Activated CD4-positive, alpha-beta T cell treated with anti-CD3 and anti-CD28 coated beads, Interleukin-2, amount 10 ng/mL, durations not matched to agents 24 days and 14 days (primary cell): ENCODE measurements around the gene ABCC8. TPM values are rescaled to one million over a fixed set of nuclear protein-coding genes. Genes with fewer than 3 reads are reported as not detected.

Experiments
- DNase-seq: peaks from one replicate; pipeline ENCODE4 v3.0.0; 2022
- H3K27ac Mint-ChIP-seq: one replicate; pipeline ENCODE4 v1.8.0; 2022; ENCODE audit warnings: mild to moderate bottlenecking, mixed read lengths
- H3K27me3 Mint-ChIP-seq: one replicate; pipeline ENCODE4 v1.8.0; 2022; ENCODE audit warnings: mixed read lengths
- H3K36me3 Mint-ChIP-seq: one replicate; pipeline ENCODE4 v1.8.0; 2022; ENCODE audit warnings: low read depth, mild to moderate bottlenecking, mixed read lengths
- H3K4me1 Mint-ChIP-seq: one replicate; pipeline ENCODE4 v1.8.0; 2021; ENCODE audit warnings: mixed read lengths
- H3K4me3 Mint-ChIP-seq: one replicate; pipeline ENCODE4 v1.8.0; 2022; ENCODE audit warnings: mild to moderate bottlenecking, moderate library complexity, mixed read lengths
- H3K9me3 Mint-ChIP-seq: one replicate; pipeline ENCODE4 v1.8.0; 2021; ENCODE audit warnings: mixed read lengths
- intact Hi-C: fragments of 100-400 bp; cut with micrococcal nuclease; formaldehyde crosslinking; loops from one replicate; pipeline ENCODE4 v1.15.1; 2023
- total RNA-seq: library from RNA; stranded (reverse); gene quantifications from 2 replicates; pipeline ENCODE4 v1.2.3, GENCODE V29; 2022

ABCC8 gene
- total RNA-seq, 1 donor from 2014 or later = not detected

DNA sequence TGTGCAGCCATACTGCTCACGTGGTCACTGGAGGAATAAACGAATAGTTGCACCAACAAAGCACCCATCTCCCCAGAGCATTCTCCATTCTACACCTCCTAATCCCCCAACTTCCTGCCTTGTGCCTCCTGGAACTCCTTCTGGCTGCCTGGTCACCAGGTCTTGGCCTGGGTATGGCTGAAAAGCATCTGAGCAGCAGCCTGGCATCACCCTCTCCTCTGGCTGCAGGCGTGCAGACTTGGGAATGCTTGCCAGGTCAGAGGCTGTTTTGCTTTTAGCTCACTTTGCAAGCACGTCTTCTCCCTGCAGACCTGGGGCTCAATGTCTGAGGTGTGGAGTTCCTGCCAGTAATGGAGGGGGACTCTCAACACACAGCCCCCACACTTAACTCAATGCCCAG lies 54.9 kb downstream of the ABCC8 start:
- Mint-ChIP-seq H3K9me3 (no peaks in the 10 kb centered on the region), H3K4me1 (peaks cover 12% of the 10 kb centered on the region), H3K36me3 (no peaks in the 10 kb centered on the region), H3K4me3 (no peak overlapping the region), H3K27me3 (peaks cover 47% of the 10 kb centered on the region), H3K27ac (no peak overlapping the region)
- DNase-seq = no peak
- intact Hi-C loops = no loop called here

DNA sequence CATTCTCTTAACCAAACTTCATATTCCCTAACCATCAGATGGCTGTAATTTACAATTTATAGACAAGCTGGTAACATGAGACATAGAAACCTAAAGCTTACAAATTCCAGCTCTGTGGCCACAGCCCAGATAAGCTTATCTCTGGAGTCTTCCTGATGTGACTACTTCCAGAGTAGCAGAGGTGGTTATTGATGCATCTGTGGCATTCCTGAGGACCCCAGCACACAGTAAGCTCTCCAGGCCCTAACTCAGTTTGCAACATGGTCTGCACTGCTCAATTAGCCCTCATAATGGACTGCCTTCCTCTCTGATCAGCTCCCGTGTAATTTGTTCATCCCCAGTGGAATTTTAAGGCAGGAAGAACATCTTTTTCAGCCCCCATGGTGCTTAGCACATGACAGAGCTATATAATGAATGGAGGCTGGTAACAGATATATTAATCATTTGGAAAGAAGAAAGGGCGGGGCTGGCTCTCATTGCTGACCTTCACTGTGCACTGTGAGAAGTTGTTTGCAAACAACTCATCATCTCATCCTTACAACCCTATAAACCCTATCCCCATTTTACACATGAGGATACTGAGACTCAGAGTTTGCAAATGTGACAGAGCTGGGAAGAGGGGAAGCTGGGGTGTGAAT lies 58.1 kb downstream of the ABCC8 start:
- DNase-seq = no peak
- H3K27me3 Mint-ChIP-seq = peaks cover 53% of the 10 kb centered on the region
- no peak overlapping the region for H3K4me3 Mint-ChIP-seq
- intact Hi-C loops = no loop called here
- no peaks in the 10 kb centered on the region for H3K9me3 Mint-ChIP-seq
- H3K27ac Mint-ChIP-seq = no peak overlapping the region
- peaks cover 27% of the 10 kb centered on the region for H3K4me1 Mint-ChIP-seq
- H3K36me3 Mint-ChIP-seq = no peaks in the 10 kb centered on the region

DNA sequence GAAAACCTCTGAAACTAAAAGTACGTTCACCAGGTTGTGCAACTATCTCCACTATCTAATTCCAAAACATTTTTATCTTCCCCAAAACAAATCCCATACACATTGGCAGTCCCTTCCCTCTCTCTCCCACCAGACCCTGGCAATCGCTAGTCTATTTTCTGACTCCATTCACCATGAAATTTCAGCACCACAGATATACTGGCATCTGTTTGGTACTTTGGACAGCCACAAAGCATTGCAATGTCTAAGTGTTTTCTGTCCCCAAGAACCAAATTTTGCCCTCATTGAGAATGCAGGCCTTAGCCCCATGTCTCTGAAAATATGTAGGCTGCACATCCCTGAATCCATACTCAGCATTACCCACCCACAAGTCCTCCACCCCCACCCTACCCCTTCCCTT lies 60.2 kb downstream of the ABCC8 start:
- Mint-ChIP-seq H3K4me3 (no peak overlapping the region), H3K36me3 (no peaks in the 10 kb centered on the region), H3K27ac (no peak overlapping the region), H3K4me1 (peaks cover 31% of the 10 kb centered on the region), H3K9me3 (no peaks in the 10 kb centered on the region), H3K27me3 (peaks cover 41% of the 10 kb centered on the region)
- DNase-seq = no peak
- intact Hi-C loops = no loop called here

DNA sequence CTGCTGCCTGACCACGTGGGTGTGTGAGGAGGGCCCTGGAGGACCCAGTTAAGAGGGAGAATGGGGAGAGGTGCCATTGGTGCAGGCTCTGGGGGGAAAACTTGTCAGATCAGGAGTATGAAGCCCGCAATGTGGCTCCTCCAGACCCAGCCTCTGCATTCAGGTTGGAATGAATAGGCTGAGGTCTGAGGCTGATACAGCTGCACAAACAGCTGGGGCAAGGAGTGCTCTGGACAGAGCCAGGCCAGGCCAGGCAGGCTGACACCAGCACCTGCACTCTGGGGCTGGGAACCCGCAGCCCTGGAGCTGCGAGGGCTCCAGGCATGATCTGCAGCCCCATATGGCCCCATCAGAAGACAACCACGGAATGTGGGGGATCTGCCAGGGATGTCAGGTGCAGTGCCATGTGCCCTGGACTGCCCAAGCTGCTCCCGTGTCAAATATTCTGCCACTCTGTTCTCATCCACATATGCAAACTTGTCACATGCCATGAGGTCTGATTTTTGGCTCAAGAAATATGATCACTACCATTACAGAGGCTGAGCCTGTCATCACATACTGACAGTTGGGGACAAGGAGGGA lies 61.0 kb downstream of the ABCC8 start:
- intact Hi-C loops = no loop called here
- Mint-ChIP-seq H3K27ac (no peak overlapping the region), H3K27me3 (peaks cover 37% of the 10 kb centered on the region), H3K9me3 (no peaks in the 10 kb centered on the region), H3K4me3 (no peak overlapping the region), H3K4me1 (peaks cover 31% of the 10 kb centered on the region), H3K36me3 (no peaks in the 10 kb centered on the region)
- no peak for DNase-seq

DNA sequence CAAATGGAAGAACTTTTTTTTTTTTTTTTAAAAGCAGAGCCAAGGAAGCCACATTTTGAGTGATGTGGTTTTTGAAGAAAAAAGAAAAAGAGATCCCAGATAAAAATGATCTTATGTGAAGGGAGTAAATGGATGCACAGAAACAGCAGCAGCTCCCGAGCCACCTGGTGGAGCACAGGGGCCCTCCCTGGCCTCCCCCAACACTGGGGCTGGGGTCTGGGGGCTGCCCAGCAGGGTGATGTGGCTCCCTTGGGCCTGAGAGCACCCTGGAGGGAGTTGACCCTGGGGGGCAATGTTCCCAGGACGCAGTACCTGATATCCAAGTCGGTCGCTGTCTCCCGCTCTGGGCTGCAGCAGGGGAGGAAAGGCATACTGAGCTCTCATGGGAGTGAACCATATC lies 61.7 kb downstream of the ABCC8 start:
- no peaks in the 10 kb centered on the region for H3K36me3 Mint-ChIP-seq

DNA sequence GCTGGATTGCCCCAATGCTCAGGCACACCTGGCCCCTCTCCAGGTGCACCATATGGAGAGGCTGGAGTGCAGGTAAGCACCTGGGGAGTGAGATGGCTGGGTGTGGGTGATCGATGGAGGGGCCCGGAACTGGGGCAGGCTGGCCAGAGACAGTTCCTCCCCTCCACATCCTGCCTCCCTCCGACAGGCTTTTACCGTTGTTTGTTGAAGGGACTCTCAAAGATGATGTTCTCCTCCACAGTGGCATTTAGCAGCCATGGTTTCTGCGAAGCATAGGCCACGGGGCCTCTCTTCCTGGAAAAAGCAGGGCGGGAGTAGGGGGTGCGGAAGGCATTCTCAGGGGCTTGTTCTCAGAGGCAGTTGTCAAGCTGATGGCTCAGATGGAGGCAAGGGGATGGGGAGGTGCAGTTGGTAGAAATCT lies 62.3 kb downstream of the ABCC8 start:
- Mint-ChIP-seq H3K4me1 (peaks cover 31% of the 10 kb centered on the region), H3K9me3 (no peaks in the 10 kb centered on the region), H3K27ac (peak overlapping the region; percentile 76), H3K36me3 (no peaks in the 10 kb centered on the region), H3K27me3 (peaks cover 31% of the 10 kb centered on the region), H3K4me3 (peak overlapping the region; percentile 41)
- intact Hi-C loops = no loop called here
- DNase-seq = peak; percentile 75

More for the DNA sequence above, 61.7 kb downstream of the ABCC8 start:
- Mint-ChIP-seq H3K27ac (no peak overlapping the region), H3K4me3 (no peak overlapping the region), H3K4me1 (peaks cover 31% of the 10 kb centered on the region), H3K27me3 (peaks cover 37% of the 10 kb centered on the region), H3K9me3 (no peaks in the 10 kb centered on the region)
- no peak for DNase-seq
- intact Hi-C loops = no loop called here

DNA sequence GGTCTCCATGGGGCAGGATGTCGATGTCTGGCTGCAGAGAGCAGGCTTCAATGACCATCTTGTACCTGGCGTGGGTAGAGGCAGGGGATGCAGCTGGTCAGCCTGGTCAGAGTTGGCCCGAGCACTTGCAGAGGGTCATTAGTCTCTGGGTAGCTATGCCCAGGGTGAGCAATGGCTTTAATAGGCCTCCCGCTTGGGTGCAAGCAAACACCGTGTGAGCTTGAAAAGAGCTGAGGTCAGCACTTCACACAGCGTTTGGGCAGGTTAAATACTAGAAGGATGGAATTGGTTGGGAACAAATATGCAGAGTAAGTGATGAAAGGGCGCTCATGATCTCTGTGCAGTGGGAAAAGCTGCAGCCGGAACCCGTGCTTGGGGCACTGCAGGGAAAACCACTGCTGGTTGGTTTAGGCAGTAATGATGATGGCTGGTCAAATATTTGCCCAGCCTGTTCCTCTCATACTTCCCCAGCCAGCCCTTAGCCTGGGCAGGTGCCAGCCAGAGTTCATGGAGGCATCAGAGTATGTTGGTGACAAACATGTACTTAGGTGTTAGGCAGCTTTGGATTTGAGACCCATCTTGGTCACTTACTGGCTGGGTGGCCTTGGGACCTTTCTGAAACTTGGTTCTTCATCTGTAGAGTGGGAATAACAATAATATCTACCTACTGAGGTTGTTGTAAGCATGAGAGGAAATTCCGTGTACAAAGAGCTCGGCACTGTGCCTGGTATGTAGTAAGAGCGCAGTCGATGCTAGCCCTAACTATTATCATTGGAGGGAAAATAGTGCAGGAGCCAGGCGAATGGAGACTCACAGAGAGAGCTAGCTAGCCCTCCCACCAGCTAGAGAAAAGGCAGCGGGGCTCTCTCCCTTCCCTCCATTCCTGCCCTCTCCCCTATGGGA lies 63.0 kb downstream of the ABCC8 start:
- Mint-ChIP-seq H3K9me3 (no peaks in the 10 kb centered on the region), H3K4me1 (peaks cover 31% of the 10 kb centered on the region), H3K27ac (no peak overlapping the region), H3K36me3 (no peaks in the 10 kb centered on the region), H3K4me3 (peak overlapping the region; percentile 41), H3K27me3 (peaks cover 26% of the 10 kb centered on the region)
- intact Hi-C loops = no loop called here
- no peak for DNase-seq

DNA sequence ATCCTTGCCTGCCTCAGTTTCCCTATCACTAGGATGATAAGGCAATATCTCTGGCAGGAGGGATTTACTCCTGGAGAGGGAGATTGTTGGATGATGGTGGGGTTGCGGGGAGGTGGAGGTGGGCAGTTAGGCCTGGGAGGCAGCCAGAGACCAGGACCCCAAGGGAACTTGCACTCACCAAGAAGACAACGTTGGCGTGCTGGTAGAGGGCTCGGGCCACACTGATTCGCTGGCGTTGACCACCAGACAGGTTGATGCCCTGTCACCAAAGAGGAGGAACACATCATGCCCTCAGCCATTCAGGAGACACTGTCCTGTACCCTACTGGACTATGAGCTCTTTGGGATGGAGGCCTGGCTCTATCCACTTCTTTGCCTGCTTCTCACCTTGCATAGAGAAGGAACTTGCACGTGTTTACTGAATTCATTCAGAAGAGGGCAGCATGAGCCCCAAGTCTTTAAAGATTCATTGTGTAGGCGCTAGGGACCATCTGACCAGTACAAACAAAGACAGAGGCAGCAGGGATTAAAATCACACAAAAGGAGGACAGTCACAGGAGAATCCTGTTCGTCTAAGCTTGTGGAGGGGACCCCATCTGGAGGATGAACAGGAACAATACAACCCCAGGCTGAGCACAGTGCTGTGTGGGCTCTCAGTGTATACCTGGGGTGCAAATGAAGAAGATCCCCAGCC lies 64.0 kb downstream of the ABCC8 start:
- H3K27ac Mint-ChIP-seq = no peak overlapping the region
- no peak for DNase-seq
- no peaks in the 10 kb centered on the region for H3K36me3 Mint-ChIP-seq
- no peak overlapping the region for H3K4me3 Mint-ChIP-seq
- intact Hi-C loops = no loop called here
- H3K4me1 Mint-ChIP-seq = peaks cover 31% of the 10 kb centered on the region
- H3K27me3 Mint-ChIP-seq = peaks cover 19% of the 10 kb centered on the region
- no peaks in the 10 kb centered on the region for H3K9me3 Mint-ChIP-seq

DNA sequence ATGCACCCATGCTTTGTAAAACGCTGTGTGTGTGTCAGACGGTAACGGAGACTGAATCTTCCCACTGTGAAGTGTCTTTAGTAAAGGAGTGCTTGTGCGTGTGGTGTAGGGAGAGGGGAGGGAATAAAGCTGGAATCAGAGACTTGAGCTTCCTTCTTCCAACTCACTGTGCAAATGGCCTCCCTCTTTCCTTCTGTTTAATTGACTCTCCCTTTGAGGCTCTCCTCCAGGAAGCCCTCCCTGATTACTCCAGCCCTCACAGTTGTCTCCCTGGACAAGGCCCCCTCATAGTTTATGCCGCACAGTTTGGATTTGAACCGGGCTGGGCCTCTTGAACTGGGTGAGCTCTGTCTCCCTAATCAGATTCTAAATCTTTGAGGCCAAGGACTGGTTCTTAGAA lies 65.2 kb downstream of the ABCC8 start:
- no peaks in the 10 kb centered on the region for H3K36me3 Mint-ChIP-seq
- intact Hi-C loops = no loop called here
- no peak for DNase-seq
- peaks cover 11% of the 10 kb centered on the region for H3K27me3 Mint-ChIP-seq
- H3K4me1 Mint-ChIP-seq = peaks cover 29% of the 10 kb centered on the region
- H3K9me3 Mint-ChIP-seq = no peaks in the 10 kb centered on the region
- no peak overlapping the region for H3K27ac Mint-ChIP-seq
- no peak overlapping the region for H3K4me3 Mint-ChIP-seq

DNA sequence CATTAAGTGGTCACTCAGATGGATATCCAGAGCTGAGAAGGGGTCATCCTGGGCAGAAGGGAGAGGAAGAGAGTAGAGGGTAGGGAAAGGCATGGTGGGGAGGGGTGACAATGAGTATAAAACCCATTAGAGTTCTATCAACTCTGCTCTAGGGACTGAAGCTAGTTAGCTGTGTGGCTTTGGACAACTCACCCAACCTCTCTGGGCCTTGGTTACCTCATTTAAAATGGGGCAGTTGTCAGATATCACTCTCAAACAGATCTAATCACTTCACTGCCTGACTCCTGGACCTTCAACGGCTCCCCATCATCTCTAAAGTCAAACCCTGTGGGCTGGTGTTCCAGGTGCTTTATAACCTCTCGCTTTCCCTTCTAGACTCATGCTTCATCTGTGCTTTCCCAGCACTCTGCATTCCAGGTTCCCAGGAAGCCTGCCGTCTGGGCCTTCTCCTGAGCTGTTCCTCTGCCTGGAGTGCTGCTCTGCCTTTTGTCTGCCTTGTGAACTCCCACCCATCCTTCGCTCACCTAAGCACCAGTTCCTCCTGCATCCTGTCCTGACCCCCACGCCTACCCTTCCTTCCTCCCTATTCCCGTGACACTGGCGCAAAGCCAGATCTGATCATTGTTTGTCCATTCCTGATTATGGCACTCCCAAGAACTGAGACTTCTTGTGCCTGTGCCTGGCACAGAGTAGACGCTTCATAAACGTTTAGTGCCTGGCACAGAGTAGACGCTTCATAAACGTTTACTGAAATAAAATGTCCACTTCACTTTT lies 65.9 kb downstream of the ABCC8 start:
- Mint-ChIP-seq H3K36me3 (no peaks in the 10 kb centered on the region), H3K4me1 (peaks cover 26% of the 10 kb centered on the region), H3K4me3 (no peak overlapping the region), H3K9me3 (no peaks in the 10 kb centered on the region), H3K27me3 (peaks cover 8% of the 10 kb centered on the region), H3K27ac (no peak overlapping the region)
- DNase-seq = no peak
- intact Hi-C loops = no loop called here

DNA sequence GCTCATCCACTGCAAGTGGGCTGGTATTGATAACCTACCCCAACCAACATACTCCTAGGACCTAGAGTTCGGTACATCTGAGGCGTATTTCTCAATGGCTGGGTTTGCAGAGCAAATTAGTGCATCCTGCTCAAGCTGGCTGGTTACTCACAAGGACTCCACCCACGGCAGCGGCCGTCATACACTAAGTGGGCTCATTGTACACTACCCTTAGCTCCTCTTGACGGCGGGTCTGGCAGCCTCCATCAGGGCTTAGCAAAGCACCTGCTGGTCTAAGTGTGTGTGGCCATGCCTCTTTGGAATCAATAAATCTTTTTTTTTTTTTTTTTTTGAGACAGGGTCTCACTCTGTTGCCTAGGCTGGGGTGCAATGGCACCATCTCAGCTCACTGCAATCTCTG lies 68.0 kb downstream of the ABCC8 start:
- no peaks in the 10 kb centered on the region for H3K9me3 Mint-ChIP-seq
- peaks cover 10% of the 10 kb centered on the region for H3K4me1 Mint-ChIP-seq
- H3K4me3 Mint-ChIP-seq = no peak overlapping the region
- no peak overlapping the region for H3K27ac Mint-ChIP-seq
- no peak for DNase-seq
- peaks cover 4% of the 10 kb centered on the region for H3K27me3 Mint-ChIP-seq
- intact Hi-C loops = no loop called here
- H3K36me3 Mint-ChIP-seq = no peaks in the 10 kb centered on the region

DNA sequence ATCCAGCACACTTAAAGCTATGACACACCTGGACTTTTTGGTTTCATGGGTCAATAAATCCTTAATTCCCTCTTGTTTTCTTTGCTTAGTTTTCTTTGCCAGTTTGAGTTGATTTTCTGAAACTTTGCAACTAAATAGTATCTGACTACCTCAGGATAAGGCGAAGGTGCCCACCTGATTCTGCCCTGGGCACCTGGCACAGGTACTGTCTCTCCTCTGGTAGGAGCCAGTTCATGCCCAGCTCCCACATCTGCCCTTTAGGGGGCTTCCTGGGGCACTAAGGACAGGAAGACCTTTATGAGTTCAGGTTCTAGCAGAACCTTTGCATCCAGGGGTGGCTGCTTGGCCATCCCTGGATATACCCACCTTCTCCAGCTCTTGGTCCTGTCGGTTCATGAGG lies 68.6 kb downstream of the ABCC8 start:
- Mint-ChIP-seq H3K4me1 (peaks cover 5% of the 10 kb centered on the region), H3K27me3 (peaks cover 4% of the 10 kb centered on the region)
- DNase-seq = no peak

DNA sequence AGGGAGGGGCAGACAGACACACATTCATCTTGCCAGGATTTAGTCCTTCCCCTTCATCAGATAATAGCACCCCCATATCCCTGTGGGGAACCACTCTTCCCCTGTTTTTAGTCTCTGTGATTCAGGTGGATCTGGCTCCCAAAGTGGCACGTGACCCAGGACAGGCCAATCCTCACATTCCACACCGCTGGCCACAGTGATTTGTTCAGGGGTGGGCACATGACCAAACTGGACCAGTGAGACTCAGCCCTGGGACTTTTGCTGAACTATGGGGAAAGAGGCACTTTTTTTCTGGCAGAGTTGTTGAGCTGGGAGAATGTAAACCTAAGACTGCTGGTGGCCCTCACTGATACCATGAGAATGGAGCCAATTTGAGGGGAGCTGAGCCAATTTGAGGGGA lies 69.1 kb downstream of the ABCC8 start:
- H3K36me3 Mint-ChIP-seq = no peaks in the 10 kb centered on the region
- H3K27me3 Mint-ChIP-seq = peaks cover 4% of the 10 kb centered on the region
- peaks cover 2% of the 10 kb centered on the region for H3K4me1 Mint-ChIP-seq
- intact Hi-C loops = no loop called here
- H3K27ac Mint-ChIP-seq = no peak overlapping the region
- no peaks in the 10 kb centered on the region for H3K9me3 Mint-ChIP-seq
- DNase-seq = no peak
- no peak overlapping the region for H3K4me3 Mint-ChIP-seq

More for the DNA sequence above, 68.6 kb downstream of the ABCC8 start:
- Mint-ChIP-seq H3K27ac (no peak overlapping the region), H3K36me3 (no peaks in the 10 kb centered on the region), H3K9me3 (no peaks in the 10 kb centered on the region), H3K4me3 (no peak overlapping the region)
- intact Hi-C loops = no loop called here
